HEK293 (cell line): ENCODE measurements around the gene AAK1.

Experiments used
- CTCF ChIA-PET: fragments of 350-600 bp; formaldehyde crosslinking; extraction: SDS; loops from one replicate; lab custom pipeline; 2021; ENCODE audit warnings: antibody characterized with exemption; lab: Yijun Ruan, JAX
- POLR2A ChIA-PET: fragments of 300-600 bp; formaldehyde crosslinking; extraction: SDS; loops from one replicate; lab custom pipeline; 2020; ENCODE audit warnings: antibody characterized with exemption, inconsistent platforms; lab: Yijun Ruan, JAX
- H3K27ac ChIP-seq: fragments of 200-500 bp; sonication (Bioruptor generic); 2 replicates; pipeline ENCODE4 v1.5.1; 2014; ENCODE audit warnings: low read depth, low read length, control low read depth, inconsistent platforms; ENCODE audit errors: extremely low read depth
- H3K36me3 ChIP-seq, 2 experiments: fragments of 200-500 bp in 1 of 2; sonication (Bioruptor generic) in 1 of 2; 1 replicate in 1 of 2; 2 replicates in 1 of 2; pipeline ENCODE4 v1.5.1; 2014 to 2017; ENCODE audit warnings: inconsistent platforms in 2 of 2, low read length in 2 of 2; ENCODE audit not compliant: control insufficient read depth in 2 of 2, insufficient read depth in 1 of 2
- H3K4me1 ChIP-seq: fragments of 200-500 bp; sonication (Bioruptor generic); 2 replicates; pipeline ENCODE4 v1.5.1; 2014; ENCODE audit warnings: mild to moderate bottlenecking, low read length, inconsistent platforms; ENCODE audit not compliant: control insufficient read depth, insufficient read depth
- H3K4me3 ChIP-seq: 2 replicates; pipeline ENCODE4 v1.5.1; 2011; ENCODE audit warnings: low read depth, mild to moderate bottlenecking, control low read depth, low read length, moderate library complexity
- H3K9me3 ChIP-seq: fragments of 200-500 bp; sonication (Bioruptor generic); 2 replicates; pipeline ENCODE4 v1.5.1; 2014; ENCODE audit warnings: low read depth, low read length, inconsistent platforms; ENCODE audit not compliant: control insufficient read depth, insufficient read depth
- FEZF1 ChIP-seq: fragments of 450-650 bp; formaldehyde crosslinking; IDR thresholded peaks from 2 replicates; pipeline ENCODE4 v1.5.1; 2016; ENCODE audit warnings: missing biosample characterization, missing genetic modification characterization
- MYNN ChIP-seq: fragments of 450-650 bp; formaldehyde crosslinking; IDR thresholded peaks from 2 replicates; pipeline ENCODE4 v1.5.1; 2016; ENCODE audit warnings: missing biosample characterization, missing genetic modification characterization, borderline replicate concordance
- ZEB2 ChIP-seq: fragments of 450-650 bp; formaldehyde crosslinking; IDR thresholded peaks from 2 replicates; pipeline ENCODE4 v1.5.1; 2016; ENCODE audit warnings: missing biosample characterization, missing genetic modification characterization
- ZNF184 ChIP-seq: fragments of 450-650 bp; IDR thresholded peaks from 2 replicates; pipeline ENCODE4 v1.5.1; 2018; ENCODE audit warnings: missing biosample characterization, mild to moderate bottlenecking, missing genetic modification characterization
- ZNF221 ChIP-seq: fragments of 450-650 bp; formaldehyde crosslinking; IDR thresholded peaks from 2 replicates; pipeline ENCODE4 v1.5.1; 2017; ENCODE audit warnings: missing biosample characterization, missing genetic modification characterization, borderline replicate concordance
- ZNF404 ChIP-seq: fragments of 450-650 bp; formaldehyde crosslinking; IDR thresholded peaks from 2 replicates; pipeline ENCODE4 v1.5.1; 2017; ENCODE audit warnings: missing biosample characterization, missing genetic modification characterization
- ZNF544 ChIP-seq: fragments of 450-650 bp; formaldehyde crosslinking; IDR thresholded peaks from 2 replicates; pipeline ENCODE4 v1.5.0; 2017; ENCODE audit warnings: missing biosample characterization, missing genetic modification characterization
- ZNF623 ChIP-seq: fragments of 450-650 bp; formaldehyde crosslinking; IDR thresholded peaks from 2 replicates; pipeline ENCODE4 v1.5.1; 2016; ENCODE audit warnings: missing biosample characterization, missing genetic modification characterization
- ZNF654 ChIP-seq: fragments of 450-650 bp; formaldehyde crosslinking; IDR thresholded peaks from 2 replicates; pipeline ENCODE4 v1.5.1; 2016; ENCODE audit warnings: low read depth, missing biosample characterization, missing genetic modification characterization
- ZNF768 ChIP-seq: fragments of 450-650 bp; formaldehyde crosslinking; IDR thresholded peaks from 2 replicates; pipeline ENCODE4 v1.5.1; 2018; ENCODE audit warnings: missing biosample characterization, mild to moderate bottlenecking, missing genetic modification characterization
- ZNF777 ChIP-seq: fragments of 450-650 bp; formaldehyde crosslinking; IDR thresholded peaks from 2 replicates; pipeline ENCODE4 v1.5.1; 2017; ENCODE audit warnings: missing biosample characterization, missing genetic modification characterization, borderline replicate concordance
- TF ChIP-seq, protein P1 (sequence below): fragments of 450-650 bp; formaldehyde crosslinking; IDR thresholded peaks from 2 replicates; pipeline ENCODE4 v1.5.1; 2017; ENCODE audit warnings: missing biosample characterization, missing genetic modification characterization
- TF ChIP-seq, protein P2 (sequence below): fragments of 450-650 bp; formaldehyde crosslinking; IDR thresholded peaks from 2 replicates; pipeline ENCODE4 v1.5.1; 2016; ENCODE audit warnings: missing biosample characterization, missing genetic modification characterization

Gene AAK1

DNA sequence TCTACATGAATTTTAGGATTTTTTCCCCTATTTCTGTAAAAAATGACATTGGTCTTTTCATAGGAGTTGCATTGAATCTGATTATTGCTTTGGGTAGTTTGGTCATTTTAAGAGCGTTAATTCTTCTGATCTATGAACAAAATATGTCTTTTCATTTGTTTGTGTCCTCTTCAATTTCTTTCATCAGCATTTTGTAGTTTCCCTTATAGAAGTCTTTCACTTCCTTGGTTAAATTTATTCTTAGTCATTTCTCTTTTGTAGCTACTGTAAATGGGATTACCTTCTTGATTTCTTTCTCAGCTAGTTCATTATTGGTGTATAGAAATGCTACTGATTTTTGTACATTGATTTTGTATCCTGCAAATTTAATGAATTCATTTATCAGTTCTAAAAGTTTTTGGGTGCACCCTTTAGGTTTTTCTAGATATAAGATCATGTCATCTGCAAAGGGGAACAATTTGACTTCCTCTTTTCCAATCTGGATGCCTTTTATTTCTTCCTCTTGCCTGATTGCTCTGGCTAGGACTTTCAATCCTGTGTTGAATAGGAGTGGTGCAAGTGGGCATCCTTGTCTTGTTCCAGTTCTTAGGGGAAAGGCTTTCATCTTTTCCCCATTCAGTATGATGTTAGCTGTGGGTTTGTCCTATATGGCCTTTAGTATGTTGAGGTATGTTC lies 36.6 kb upstream of the AAK1 start:
- Histone ChIP-seq H3K27ac (no peak overlapping the region), H3K9me3 (no peaks in the 10 kb centered on the region), H3K4me1 (no peaks in the 10 kb centered on the region), H3K36me3 (no peaks in the 10 kb centered on the region), H3K4me3 (no peak overlapping the region)
- TF ChIP-seq ZNF777 (tag by site-specific recombination): no peak
- TF ChIP-seq ZNF184 (tag by site-specific recombination): no peak
- TF ChIP-seq ZNF654 (tag by site-specific recombination): no peak
- TF ChIP-seq, protein P1, sequence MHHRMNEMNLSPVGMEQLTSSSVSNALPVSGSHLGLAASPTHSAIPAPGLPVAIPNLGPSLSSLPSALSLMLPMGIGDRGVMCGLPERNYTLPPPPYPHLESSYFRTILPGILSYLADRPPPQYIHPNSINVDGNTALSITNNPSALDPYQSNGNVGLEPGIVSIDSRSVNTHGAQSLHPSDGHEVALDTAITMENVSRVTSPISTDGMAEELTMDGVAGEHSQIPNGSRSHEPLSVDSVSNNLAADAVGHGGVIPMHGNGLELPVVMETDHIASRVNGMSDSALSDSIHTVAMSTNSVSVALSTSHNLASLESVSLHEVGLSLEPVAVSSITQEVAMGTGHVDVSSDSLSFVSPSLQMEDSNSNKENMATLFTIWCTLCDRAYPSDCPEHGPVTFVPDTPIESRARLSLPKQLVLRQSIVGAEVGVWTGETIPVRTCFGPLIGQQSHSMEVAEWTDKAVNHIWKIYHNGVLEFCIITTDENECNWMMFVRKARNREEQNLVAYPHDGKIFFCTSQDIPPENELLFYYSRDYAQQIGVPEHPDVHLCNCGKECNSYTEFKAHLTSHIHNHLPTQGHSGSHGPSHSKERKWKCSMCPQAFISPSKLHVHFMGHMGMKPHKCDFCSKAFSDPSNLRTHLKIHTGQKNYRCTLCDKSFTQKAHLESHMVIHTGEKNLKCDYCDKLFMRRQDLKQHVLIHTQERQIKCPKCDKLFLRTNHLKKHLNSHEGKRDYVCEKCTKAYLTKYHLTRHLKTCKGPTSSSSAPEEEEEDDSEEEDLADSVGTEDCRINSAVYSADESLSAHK (tag by site-specific recombination): no peak
- TF ChIP-seq ZNF221 (tag by site-specific recombination): no peak
- TF ChIP-seq ZEB2 (tag by site-specific recombination): no peak
- TF ChIP-seq, protein P2, sequence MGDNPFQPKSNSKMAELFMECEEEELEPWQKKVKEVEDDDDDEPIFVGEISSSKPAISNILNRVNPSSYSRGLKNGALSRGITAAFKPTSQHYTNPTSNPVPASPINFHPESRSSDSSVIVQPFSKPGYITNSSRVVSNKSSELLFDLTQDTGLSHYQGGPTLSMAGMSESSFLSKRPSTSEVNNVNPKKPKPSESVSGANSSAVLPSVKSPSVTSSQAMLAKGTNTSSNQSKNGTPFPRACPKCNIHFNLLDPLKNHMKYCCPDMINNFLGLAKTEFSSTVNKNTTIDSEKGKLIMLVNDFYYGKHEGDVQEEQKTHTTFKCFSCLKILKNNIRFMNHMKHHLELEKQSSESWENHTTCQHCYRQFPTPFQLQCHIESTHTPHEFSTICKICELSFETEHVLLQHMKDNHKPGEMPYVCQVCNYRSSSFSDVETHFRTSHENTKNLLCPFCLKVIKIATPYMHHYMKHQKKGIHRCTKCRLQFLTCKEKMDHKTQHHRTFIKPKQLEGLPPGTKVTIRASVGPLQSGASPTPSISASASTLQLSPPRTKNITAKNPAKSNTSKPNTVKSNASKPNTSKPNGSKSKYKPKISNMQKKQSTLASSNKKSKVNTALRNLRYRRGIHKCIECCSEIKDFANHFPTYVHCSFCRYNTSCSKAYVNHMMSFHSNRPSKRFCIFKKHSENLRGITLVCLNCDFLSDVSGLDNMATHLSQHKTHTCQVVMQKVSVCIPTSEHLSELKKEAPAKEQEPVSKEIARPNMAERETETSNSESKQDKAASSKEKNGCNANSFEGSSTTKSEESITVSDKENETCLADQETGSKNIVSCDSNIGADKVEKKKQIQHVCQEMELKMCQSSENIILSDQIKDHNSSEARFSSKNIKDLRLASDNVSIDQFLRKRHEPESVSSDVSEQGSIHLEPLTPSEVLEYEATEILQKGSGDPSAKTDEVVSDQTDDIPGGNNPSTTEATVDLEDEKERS (tag by site-specific recombination): no peak
- ChIA-PET POLR2A (no interaction called here), CTCF (interaction anchor here (0.6 to 1.3 kb wide), 2 partner anchors 115 to 629 kb away, joined by 3 read pairs; no protein-coding TSS in a partner anchor)

DNA sequence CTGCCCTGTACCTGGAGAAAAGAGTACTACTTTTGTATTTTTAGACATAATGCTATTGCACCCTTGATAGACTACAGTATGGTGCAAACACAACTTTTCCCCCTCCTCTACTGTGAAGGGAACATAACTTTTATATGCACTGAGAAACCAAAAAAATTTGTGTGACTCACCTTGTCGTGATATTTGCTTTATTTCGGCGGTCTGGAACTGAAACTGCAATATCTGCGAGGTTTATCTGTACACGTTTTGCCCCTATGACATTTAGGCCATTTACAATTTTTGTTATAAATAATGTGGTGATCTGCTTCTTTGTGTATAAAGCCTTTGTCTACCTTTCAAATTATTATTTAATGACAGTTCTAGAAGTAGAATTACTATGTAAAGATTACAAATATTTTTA lies 34.4 kb upstream of the AAK1 start:
- no peaks in the 10 kb centered on the region for H3K36me3 ChIP-seq
- POLR2A ChIA-PET: no interaction called here
- TF ChIP-seq, protein P1 (tag by site-specific recombination): no peak
- TF ChIP-seq ZNF768 (tag by site-specific recombination): no peak
- no peak for TF ChIP-seq ZNF623 (tag by site-specific recombination)
- no peak for TF ChIP-seq ZNF404 (tag by site-specific recombination)
- TF ChIP-seq ZNF544 (tag by site-specific recombination): no peak
- TF ChIP-seq FEZF1 (tag by site-specific recombination): no peak
- TF ChIP-seq MYNN (tag by site-specific recombination): no peak
- CTCF ChIA-PET: interaction anchor here (0.5 kb wide), 1 partner anchor 281 kb away, joined by 3 read pairs; no protein-coding TSS in a partner anchor
- H3K27ac ChIP-seq: no peak overlapping the region
- H3K9me3 ChIP-seq: no peaks in the 10 kb centered on the region
- no peaks in the 10 kb centered on the region for H3K4me1 ChIP-seq
- no peak overlapping the region for H3K4me3 ChIP-seq
